ENCODE results near the gene BMP3.

Gene BMP3

GRCh38 chr4:81085291-81085690, 54.8 kb downstream of the BMP3 start:
- no peak overlapping the region for H3K27ac ChIP-seq
- no peak for TF ChIP-seq CTCF (conservative IDR thresholded peaks at IDR 0.05)

DNA sequence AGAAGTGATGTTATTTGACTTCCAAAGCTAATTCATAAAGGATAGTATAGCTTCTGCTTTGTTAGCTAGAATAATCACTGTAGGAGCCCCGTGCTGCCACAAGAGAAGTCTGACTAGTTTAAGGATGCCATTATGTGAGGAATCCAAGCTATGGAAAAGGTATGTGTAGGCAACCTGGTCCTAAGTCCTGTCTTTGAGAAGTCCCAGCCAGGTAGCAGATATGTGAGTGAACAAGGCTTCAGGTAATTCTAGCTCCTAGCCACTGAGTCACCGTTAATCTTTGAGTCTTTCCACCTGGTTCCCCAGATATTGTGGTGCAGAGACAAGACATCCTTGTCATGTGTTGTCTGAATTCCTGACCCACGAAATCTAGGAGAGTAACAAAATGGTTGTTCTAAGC, 55.5 kb downstream of the BMP3 start:
- no peak for TF ChIP-seq CTCF (conservative IDR thresholded peaks at IDR 0.05)
- no peak overlapping the region for H3K27ac ChIP-seq

DNA sequence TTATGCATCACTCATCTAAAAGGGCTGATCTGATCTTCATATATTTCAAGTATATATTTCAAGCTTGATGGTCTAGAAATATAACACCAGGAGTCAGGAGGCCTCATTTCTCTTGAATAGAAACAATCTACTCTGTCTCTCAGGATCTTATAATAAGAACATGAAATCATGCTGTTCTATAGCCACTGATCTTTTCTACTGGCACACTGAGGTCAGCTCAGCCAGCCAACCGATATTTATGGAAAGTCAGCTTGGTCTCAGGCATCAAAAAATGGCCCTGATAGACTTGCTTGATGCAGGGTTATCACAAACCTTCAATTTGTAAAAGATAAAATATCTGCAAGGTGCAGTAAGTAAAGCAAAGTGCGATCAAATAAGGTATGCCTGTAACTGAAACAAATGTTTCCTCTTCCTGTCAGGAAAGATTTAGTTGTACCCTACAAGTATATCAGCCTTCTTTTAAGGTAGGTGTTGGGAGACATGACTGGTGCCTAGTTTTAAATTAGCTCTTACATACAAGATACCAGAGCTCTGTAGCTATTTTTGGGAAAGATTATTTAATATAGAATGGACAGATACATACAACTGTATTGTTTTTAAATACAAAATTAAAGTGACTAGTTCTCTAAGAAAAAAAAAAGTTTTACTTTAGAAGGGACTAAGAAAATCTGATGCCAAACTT, 63.4 kb downstream of the BMP3 start:
- no peak for TF ChIP-seq CTCF (conservative IDR thresholded peaks at IDR 0.05)

DNA sequence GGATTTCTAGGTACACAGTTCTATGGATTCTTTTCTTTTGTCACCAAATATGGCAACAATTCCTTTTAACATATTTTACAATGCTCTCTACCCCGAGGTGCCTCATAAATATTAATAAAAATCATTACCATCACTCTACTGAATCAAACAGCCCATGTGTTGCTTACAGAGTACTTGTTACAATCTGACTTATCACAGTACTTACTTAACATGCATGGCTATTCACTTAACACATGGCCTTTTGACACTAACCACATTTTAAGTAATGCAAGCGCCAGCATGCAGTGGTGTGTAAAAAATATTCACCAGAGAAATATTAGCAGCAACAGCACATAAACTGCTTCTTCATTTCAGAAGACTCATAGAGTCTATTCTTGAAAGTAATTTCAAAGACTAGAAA, 64.9 kb downstream of the BMP3 start:
- no peak overlapping the region for H3K27ac ChIP-seq
- no peak for TF ChIP-seq CTCF (conservative IDR thresholded peaks at IDR 0.05)

More for the DNA sequence above, 63.4 kb downstream of the BMP3 start:
- H3K27ac ChIP-seq, result no peak overlapping the region

DNA sequence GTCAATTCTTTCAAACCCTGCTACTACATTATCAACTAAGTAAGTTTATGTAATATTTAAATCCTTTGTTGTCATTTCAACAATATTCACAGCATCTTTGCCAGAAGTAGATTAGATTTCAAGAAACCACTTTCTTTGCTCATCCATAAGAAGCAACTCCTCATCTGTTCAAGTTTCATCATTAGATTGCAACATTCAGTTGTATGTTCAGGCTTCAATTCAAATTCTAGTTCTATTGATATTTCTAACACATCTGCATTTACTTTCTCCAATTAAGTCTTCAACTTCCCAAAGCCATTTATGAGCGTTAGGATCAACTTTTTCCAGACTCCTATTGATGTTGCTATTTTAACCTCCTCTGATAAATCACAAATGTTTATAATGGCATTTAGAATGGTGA, 66.1 kb downstream of the BMP3 start:
- no peak overlapping the region for H3K27ac ChIP-seq
- no peak for TF ChIP-seq CTCF (conservative IDR thresholded peaks at IDR 0.05)

GRCh38 chr4:81102107-81102506, 71.6 kb downstream of the BMP3 start:
- no peak for TF ChIP-seq CTCF (conservative IDR thresholded peaks at IDR 0.05)

DNA sequence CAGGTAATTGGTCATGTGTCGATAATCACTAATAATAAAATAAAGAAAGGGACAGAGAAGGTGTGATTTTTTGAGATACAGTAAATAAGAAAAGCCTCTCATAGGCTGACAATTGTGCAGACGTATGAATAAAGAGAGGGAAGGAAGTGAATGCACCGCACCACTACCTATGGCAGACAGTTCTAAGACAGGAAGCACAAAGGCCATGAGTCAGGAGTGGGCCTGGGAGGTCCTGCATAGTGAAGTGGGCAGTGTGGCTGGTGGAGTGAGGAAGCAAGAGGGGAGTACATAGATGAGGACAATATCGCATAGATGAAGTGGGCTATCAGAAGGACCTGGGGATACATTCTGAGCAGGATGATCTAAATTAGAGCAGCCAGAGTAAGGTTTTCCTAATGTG, 75.6 kb downstream of the BMP3 start:
- H3K27ac ChIP-seq, result no peak overlapping the region
- TF ChIP-seq CTCF (conservative IDR thresholded peaks at IDR 0.05), result no peak

More at GRCh38 chr4:81102107-81102506, 71.6 kb downstream of the BMP3 start:
- H3K27ac ChIP-seq, result no peak overlapping the region

Measured in VCaP (cell line).